Measurements from ENCODE around the gene VTI1A. TPM values are rescaled to one million over a fixed set of nuclear protein-coding genes. Genes with fewer than 3 reads are reported as not detected.

The VTI1A gene
- total and polyA plus RNA-seq, 2 experiments from 2014 or later: 26.8 to 31.0 TPM

- Mint-ChIP-seq H3K27me3 (ENCODE audit: insufficient read depth, low read depth, poor library complexity) (peaks cover 6% of the 10 kb centered on the region), H3K4me1 (peaks cover 30% of the 10 kb centered on the region), H3K4me3 (no peak overlapping the region), H3K36me3 (ENCODE audit: low read depth) (no peaks in the 10 kb centered on the region), H3K27ac (no peak overlapping the region), H3K9me3 (no peaks in the 10 kb centered on the region)
- ATAC-seq (no peak), DNase-seq (ENCODE audit: low spot score) (no peak)
- H3K4me1 ChIP-seq (ENCODE audit: insufficient read depth): peaks cover 18% of the 10 kb centered on the region
- no peaks in the 10 kb centered on the region for H3F3A ChIP-seq (replicated peaks; ENCODE audit: low read depth)
- no peaks in the 10 kb centered on the region for H3K36me3 ChIP-seq (ENCODE audit: insufficient read depth)
- H3K9me2 ChIP-seq (ENCODE audit: insufficient read depth): no peaks in the 10 kb centered on the region
- H4K20me1 ChIP-seq (replicated peaks; ENCODE audit: insufficient read depth): no peaks in the 10 kb centered on the region
- H2AFZ ChIP-seq: no peak overlapping the region
- no peaks in the 10 kb centered on the region for H3K27me3 ChIP-seq (ENCODE audit: insufficient read depth)
- H3K79me2 ChIP-seq (replicated peaks; ENCODE audit: insufficient read depth): no peaks in the 10 kb centered on the region
- no peak overlapping the region for H3K4me3 ChIP-seq
- no peak overlapping the region for H3K27ac ChIP-seq (ENCODE audit: low read depth)
- H3K4me2 ChIP-seq: no peak overlapping the region
- TF ChIP-seq STAT1 (IDR thresholded peaks at IDR 0.05; ENCODE audit: unreplicated experiment): no peak
- no peak for TF ChIP-seq ZNF462 (CRISPR knock-in tag; IDR thresholded peaks at IDR 0.05)
- no peak for TF ChIP-seq NANOG (IDR thresholded peaks at IDR 0.05; ENCODE audit: borderline replicate concordance)
- TF ChIP-seq CTCF (conservative IDR thresholded peaks at IDR 0.05; ENCODE audit: low read depth in 2 of 2): no peak
- no peak for TF ChIP-seq JUNB (IDR thresholded peaks at IDR 0.05; ENCODE audit: unreplicated experiment)
- no peak for TF ChIP-seq ZNF331 (CRISPR knock-in tag; IDR thresholded peaks at IDR 0.05; ENCODE audit: low read depth)
Measured at GRCh38 chr10:112789248-112789647, 342.2 kb downstream of the VTI1A start.
